H9 (cell line): ENCODE measurements around the gene HAL. TPM values are rescaled to one million over a fixed set of nuclear protein-coding genes. Genes with fewer than 3 reads are reported as not detected.

ENCODE experiments used
- DNase-seq: peaks from one replicate; pipeline ENCODE4 v3.0.0-alpha.2; 2017
- H2AFZ ChIP-seq: one replicate; pipeline ENCODE4 v1.6.1; 2013; ENCODE audit warnings: mild to moderate bottlenecking, low read length, control low read depth, moderate library complexity
- H2AK5ac ChIP-seq: 2 replicates; pipeline ENCODE4 v1.6.1; 2013; ENCODE audit warnings: low read length, control low read depth, mixed read lengths; ENCODE audit not compliant: insufficient read length
- H2BK120ac ChIP-seq: one replicate; pipeline ENCODE4 v1.6.1; 2013; ENCODE audit warnings: low read depth, mild to moderate bottlenecking, low read length, control low read depth, inconsistent platforms; ENCODE audit not compliant: poor library complexity, severe bottlenecking
- H2BK12ac ChIP-seq: 2 replicates; pipeline ENCODE4 v1.6.1; 2013; ENCODE audit warnings: low read length, control low read depth, mixed read lengths, low read depth; ENCODE audit not compliant: insufficient read length
- H2BK15ac ChIP-seq: 2 replicates; pipeline ENCODE4 v1.6.1; 2013; ENCODE audit warnings: low read depth, low read length, control low read depth
- H2BK20ac ChIP-seq: one replicate; pipeline ENCODE4 v1.6.1; 2013; ENCODE audit warnings: low read depth, mild to moderate bottlenecking, low read length, control low read depth, inconsistent platforms; ENCODE audit not compliant: poor library complexity, severe bottlenecking
- H2BK5ac ChIP-seq: 2 replicates; pipeline ENCODE4 v1.6.1; 2013; ENCODE audit warnings: low read length, control low read depth, mixed read lengths; ENCODE audit not compliant: insufficient read length
- H3K14ac ChIP-seq: 2 replicates; pipeline ENCODE4 v1.6.1; 2013; ENCODE audit warnings: low read length, control low read depth; ENCODE audit not compliant: insufficient read depth
- H3K18ac ChIP-seq: 2 replicates; pipeline ENCODE4 v1.6.1; 2013; ENCODE audit warnings: low read depth, mild to moderate bottlenecking, mixed read lengths, low read length, control low read depth; ENCODE audit not compliant: insufficient read length
- H3K23ac ChIP-seq: 2 replicates; pipeline ENCODE4 v1.6.1; 2013; ENCODE audit warnings: low read length, control low read depth, mixed read lengths, low read depth; ENCODE audit not compliant: insufficient read length
- H3K23me2 ChIP-seq: 2 replicates; pipeline ENCODE4 v1.6.1; 2013; ENCODE audit warnings: low read depth, mild to moderate bottlenecking, mixed read lengths, low read length, control low read depth; ENCODE audit not compliant: insufficient read length, poor library complexity, severe bottlenecking
- H3K27ac ChIP-seq: 2 replicates; pipeline ENCODE4 v1.5.1; 2013; ENCODE audit warnings: low read length, control low read depth, mixed read lengths, low read depth; ENCODE audit not compliant: insufficient read length
- H3K27me3 ChIP-seq: 2 replicates; pipeline ENCODE4 v1.6.1; 2013; ENCODE audit warnings: low read length, control low read depth, inconsistent platforms; ENCODE audit not compliant: insufficient read depth
- H3K4ac ChIP-seq: 2 replicates; pipeline ENCODE4 v1.6.1; 2013; ENCODE audit warnings: low read depth, mild to moderate bottlenecking, control low read depth, inconsistent platforms, low read length, moderate library complexity
- H3K4me1 ChIP-seq: 2 replicates; pipeline ENCODE4 v1.6.1; 2013; ENCODE audit warnings: low read length, control low read depth, inconsistent platforms; ENCODE audit not compliant: insufficient read depth
- H3K4me2 ChIP-seq: 2 replicates; pipeline ENCODE4 v1.6.1; 2013; ENCODE audit warnings: low read length, control low read depth, mixed read lengths; ENCODE audit not compliant: insufficient read length, insufficient read depth
- H3K56ac ChIP-seq: 2 replicates; pipeline ENCODE4 v1.6.1; 2013; ENCODE audit warnings: low read depth, mild to moderate bottlenecking, mixed read lengths, low read length, control low read depth; ENCODE audit not compliant: insufficient read length
- H3K79me1 ChIP-seq: 2 replicates; pipeline ENCODE4 v1.6.1; 2013; ENCODE audit warnings: low read depth, mild to moderate bottlenecking, moderate library complexity, low read length, control low read depth, inconsistent platforms; ENCODE audit not compliant: insufficient read depth, poor library complexity, severe bottlenecking
- H3K79me2 ChIP-seq: 2 replicates; pipeline ENCODE4 v1.6.1; 2013; ENCODE audit warnings: low read length, control low read depth, inconsistent platforms; ENCODE audit not compliant: insufficient read depth
- H3K9ac ChIP-seq: 2 replicates; pipeline ENCODE4 v1.6.1; 2013; ENCODE audit warnings: low read length, control low read depth, mixed read lengths; ENCODE audit not compliant: insufficient read length; ENCODE audit errors: extremely low read depth
- H3K9me3 ChIP-seq: one replicate; pipeline ENCODE4 v1.6.1; 2013; ENCODE audit warnings: low read depth, low read length, inconsistent platforms; ENCODE audit not compliant: control insufficient read depth
- H3T11ph ChIP-seq: one replicate; pipeline ENCODE4 v1.6.1; 2013; ENCODE audit warnings: mild to moderate bottlenecking, low read length, control low read depth, inconsistent platforms
- H4K20me1 ChIP-seq: one replicate; pipeline ENCODE4 v1.6.1; 2013; ENCODE audit not compliant: control insufficient read depth, insufficient read length, insufficient read depth
- H4K5ac ChIP-seq: 2 replicates; pipeline ENCODE4 v1.6.1; 2013; ENCODE audit warnings: low read depth, mild to moderate bottlenecking, mixed read lengths, low read length, control low read depth; ENCODE audit not compliant: insufficient read length
- H4K8ac ChIP-seq: replicated peaks from 2 replicates; pipeline ENCODE4 v1.6.1; 2013; ENCODE audit warnings: low read length, control low read depth, mixed read lengths, low read depth; ENCODE audit not compliant: insufficient read length
- H4K91ac ChIP-seq: 2 replicates; pipeline ENCODE4 v1.6.1; 2013; ENCODE audit warnings: low read depth, mild to moderate bottlenecking, moderate library complexity, mixed read lengths, low read length, control low read depth; ENCODE audit not compliant: insufficient read length
- H3K27ac Mint-ChIP-seq, 3 experiments: 2 replicates in 2 of 3; 3 replicates in 1 of 3; pipeline ENCODE4 v1.8.0; 2020 to 2021; ENCODE audit warnings: mixed read lengths in 3 of 3, mild to moderate bottlenecking in 1 of 3, moderate library complexity in 1 of 3
- H3K27me3 Mint-ChIP-seq: 2 replicates; pipeline ENCODE4 v1.8.0; 2021; ENCODE audit warnings: low read depth, mild to moderate bottlenecking, moderate library complexity, mixed read lengths
- H3K36me3 Mint-ChIP-seq, 3 experiments: 2 replicates in 2 of 3; 3 replicates in 1 of 3; pipeline ENCODE4 v1.8.0; 2020 to 2021; ENCODE audit warnings: low read depth in 3 of 3, mixed read lengths in 3 of 3; ENCODE audit not compliant: insufficient read depth in 1 of 3
- H3K4me1 Mint-ChIP-seq, 2 experiments: 2 replicates each; pipeline ENCODE4 v1.8.0; 2020; ENCODE audit warnings: mixed read lengths in 2 of 2
- H3K4me3 Mint-ChIP-seq, 2 experiments: 2 replicates in 1 of 2; 3 replicates in 1 of 2; pipeline ENCODE4 v1.8.0; 2020 to 2021; ENCODE audit warnings: mild to moderate bottlenecking in 2 of 2, mixed read lengths in 2 of 2, moderate library complexity in 1 of 2
- H3K9me3 Mint-ChIP-seq, 2 experiments: 2 replicates in 1 of 2; 3 replicates in 1 of 2; pipeline ENCODE4 v1.8.0; 2020; ENCODE audit warnings: mild to moderate bottlenecking in 2 of 2, mixed read lengths in 2 of 2, moderate library complexity in 1 of 2
- CTCF ChIP-seq: fragments of 200-600 bp; sonication (generic); conservative IDR thresholded peaks from 3 replicates; pipeline ENCODE4 v1.8.0; 2021; ENCODE audit warnings: antibody characterized with exemption, mild to moderate bottlenecking
- WGBS: extraction: QIAGEN DNeasy Blood & Tissue Kit; methylation state at CpG from one replicate; pipeline ENCODE4 v1.1.7; 2013; ENCODE audit warnings: missing lambda C conversion rate, low lambda C conversion rate, mixed read lengths; ENCODE audit not compliant: insufficient read length; ENCODE audit errors: extremely low coverage; 5-methylcytosine and 5-hydroxymethylcytosine counted together
- total RNA-seq: library from RNA; stranded (reverse); gene quantifications from 2 replicates; pipeline ENCODE4 v1.2.1, GENCODE V29; 2021

Gene HAL
- total RNA-seq, 1 experiment from 2014 or later, result 0.35 TPM

- H3K4me2 ChIP-seq, result no peak overlapping the region
- H4K5ac ChIP-seq, result no peak overlapping the region
- H3K79me1 ChIP-seq, result no peaks in the 10 kb centered on the region
- no peak overlapping the region for H2BK5ac ChIP-seq
- no peak overlapping the region for H4K91ac ChIP-seq
- peak overlapping the region in 1 of 3 experiments; percentile 40; a peak in 1 of 7 replicates for H3K27ac Mint-ChIP-seq
- no peak overlapping the region for H4K8ac ChIP-seq
- no peak for TF ChIP-seq CTCF
- no peak overlapping the region for H2AK5ac ChIP-seq
- H3T11ph ChIP-seq, result no peak overlapping the region
- H3K4me3 Mint-ChIP-seq, result no peak overlapping the region
- no peak overlapping the region for H2BK12ac ChIP-seq
- no peak overlapping the region for H3K4ac ChIP-seq
- H3K23ac ChIP-seq, result no peak overlapping the region
- H3K27ac ChIP-seq, result no peak overlapping the region
- H2BK20ac ChIP-seq, result no peak overlapping the region
- DNase-seq, result no peak
- H2BK15ac ChIP-seq, result no peak overlapping the region
- H3K36me3 Mint-ChIP-seq, result no peaks in the 10 kb centered on the region; a peak in 1 of 7 replicates
- no peak overlapping the region for H2BK120ac ChIP-seq
- no CpG with 5 or more reads among the region's 5 CpGs for WGBS
- no peaks in the 10 kb centered on the region for H3K9me3 ChIP-seq
- peaks cover 2% of the 10 kb centered on the region; the same call in 1 of the 2 replicates for H3K4me1 ChIP-seq
- H3K56ac ChIP-seq, result no peak overlapping the region
- H3K23me2 ChIP-seq, result no peaks in the 10 kb centered on the region
- H3K27me3 ChIP-seq, result no peaks in the 10 kb centered on the region
- H2AFZ ChIP-seq, result no peak overlapping the region
- H3K79me2 ChIP-seq, result no peaks in the 10 kb centered on the region
- H3K4me1 Mint-ChIP-seq, result peaks cover 9 to 13% of the 10 kb centered on the region in 2 experiments
- no peak overlapping the region for H3K9ac ChIP-seq
- no peak overlapping the region for H3K14ac ChIP-seq
- no peaks in the 10 kb centered on the region for H4K20me1 ChIP-seq
- no peaks in the 10 kb centered on the region; the same call in none of the 2 replicates for H3K27me3 Mint-ChIP-seq
- H3K18ac ChIP-seq, result no peak overlapping the region
- H3K9me3 Mint-ChIP-seq, result no peaks in the 10 kb centered on the region
Measured at GRCh38 chr12:95980437-95980836, 15.7 kb downstream of the HAL start.
